ENCODE measurements around the gene PSME2.

GRCh38 chr14:24164518-24164991 is 18.1 kb upstream of the PSME2 start:
- no peak for TF ChIP-seq CTCF (conservative IDR thresholded peaks at IDR 0.05; ENCODE audit: low read depth, low read length)
- no peak for TF ChIP-seq EZH2 (IDR thresholded peaks at IDR 0.05; ENCODE audit: borderline replicate concordance, low read depth, low read length, poor library complexity, severe bottlenecking)

All from A673 (cell line).